Breast epithelium (tissue), 3 donors: ENCODE data around the gene CCDC102B.

Experiments
- POLR2A ChIP-seq: fragments of 450-650 bp; IDR thresholded peaks from one replicate; pipeline ENCODE4 v1.6.1; 2016; ENCODE audit warnings: antibody characterized with exemption, mild to moderate bottlenecking, moderate library complexity
- POLR2AphosphoS5 ChIP-seq, 3 donors: sonication (generic); formaldehyde crosslinking; IDR thresholded peaks; one replicate each; pipeline ENCODE4 v1.6.1; 2017; ENCODE audit warnings: antibody characterized with exemption in 3 of 3
- TF ChIP-seq, protein P1 (sequence below), 3 donors: fragments of 450-650 bp; IDR thresholded peaks; one replicate each; pipeline ENCODE4 v1.5.1; 2016 to 2017; ENCODE audit warnings: antibody characterized with exemption in 3 of 3, mild to moderate bottlenecking in 3 of 3, moderate library complexity in 3 of 3

DNA sequence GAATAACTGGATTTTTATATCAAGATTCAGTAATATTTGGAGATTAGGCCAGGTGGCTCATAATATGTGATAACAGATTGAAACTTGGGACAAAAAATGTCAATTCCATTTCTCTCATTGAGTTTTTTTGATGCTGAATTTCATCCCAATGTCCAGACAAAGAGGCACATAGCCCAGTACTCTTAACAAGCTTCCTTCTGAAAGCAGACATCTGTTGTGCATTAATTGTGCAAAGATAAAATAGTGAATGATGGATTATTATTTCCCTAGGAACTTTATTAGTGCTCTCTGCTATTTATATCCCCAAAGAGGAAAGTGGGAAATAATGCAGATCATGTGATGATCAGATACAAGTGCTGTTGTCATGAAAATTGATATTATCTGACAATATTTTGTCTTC lies 234.1 kb downstream of the CCDC102B start:
- TF ChIP-seq POLR2A (no peak), POLR2AphosphoS5 (IDR thresholded peaks at IDR 0.05) (no peak)
- TF ChIP-seq, protein P1, sequence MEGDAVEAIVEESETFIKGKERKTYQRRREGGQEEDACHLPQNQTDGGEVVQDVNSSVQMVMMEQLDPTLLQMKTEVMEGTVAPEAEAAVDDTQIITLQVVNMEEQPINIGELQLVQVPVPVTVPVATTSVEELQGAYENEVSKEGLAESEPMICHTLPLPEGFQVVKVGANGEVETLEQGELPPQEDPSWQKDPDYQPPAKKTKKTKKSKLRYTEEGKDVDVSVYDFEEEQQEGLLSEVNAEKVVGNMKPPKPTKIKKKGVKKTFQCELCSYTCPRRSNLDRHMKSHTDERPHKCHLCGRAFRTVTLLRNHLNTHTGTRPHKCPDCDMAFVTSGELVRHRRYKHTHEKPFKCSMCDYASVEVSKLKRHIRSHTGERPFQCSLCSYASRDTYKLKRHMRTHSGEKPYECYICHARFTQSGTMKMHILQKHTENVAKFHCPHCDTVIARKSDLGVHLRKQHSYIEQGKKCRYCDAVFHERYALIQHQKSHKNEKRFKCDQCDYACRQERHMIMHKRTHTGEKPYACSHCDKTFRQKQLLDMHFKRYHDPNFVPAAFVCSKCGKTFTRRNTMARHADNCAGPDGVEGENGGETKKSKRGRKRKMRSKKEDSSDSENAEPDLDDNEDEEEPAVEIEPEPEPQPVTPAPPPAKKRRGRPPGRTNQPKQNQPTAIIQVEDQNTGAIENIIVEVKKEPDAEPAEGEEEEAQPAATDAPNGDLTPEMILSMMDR (IDR thresholded peaks at IDR 0.05), result no peak
